A204.1 (cell line): ENCODE results near the gene OMP.

Source experiments
- FAIRE-seq: peaks from 2 replicates; lab custom pipeline; 2012; peaks lifted over from hg19 to GRCh38; lab: Jason Lieb, UNC

Gene OMP

GRCh38 chr11:77104727-77105126 lies 2.1 kb downstream of the OMP start:
- no peak for FAIRE-seq

DNA sequence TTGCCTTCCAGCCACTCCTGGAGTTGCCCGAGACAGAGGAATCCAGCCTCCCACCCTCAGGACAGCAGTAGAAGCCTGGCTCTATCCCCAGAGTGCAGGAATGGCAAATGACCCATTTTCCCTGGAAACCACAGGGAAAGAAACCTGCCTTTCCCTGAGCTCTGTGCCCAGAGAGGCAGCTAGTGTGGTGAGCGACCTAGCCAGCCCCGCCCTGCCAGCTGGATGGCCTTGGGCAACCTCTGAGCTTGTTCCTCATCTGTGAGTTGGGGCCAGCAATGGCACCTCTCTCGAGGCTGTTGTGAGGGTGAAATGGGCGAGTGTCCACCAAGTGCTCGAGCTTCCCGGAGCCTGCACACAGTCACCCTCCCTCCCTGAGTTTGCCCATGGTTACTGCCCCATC lies 3.7 kb downstream of the OMP start:
- FAIRE-seq, result no peak

- FAIRE-seq, result no peak
Measured at GRCh38 chr11:77106759-77107158, 4.1 kb downstream of the OMP start.

DNA sequence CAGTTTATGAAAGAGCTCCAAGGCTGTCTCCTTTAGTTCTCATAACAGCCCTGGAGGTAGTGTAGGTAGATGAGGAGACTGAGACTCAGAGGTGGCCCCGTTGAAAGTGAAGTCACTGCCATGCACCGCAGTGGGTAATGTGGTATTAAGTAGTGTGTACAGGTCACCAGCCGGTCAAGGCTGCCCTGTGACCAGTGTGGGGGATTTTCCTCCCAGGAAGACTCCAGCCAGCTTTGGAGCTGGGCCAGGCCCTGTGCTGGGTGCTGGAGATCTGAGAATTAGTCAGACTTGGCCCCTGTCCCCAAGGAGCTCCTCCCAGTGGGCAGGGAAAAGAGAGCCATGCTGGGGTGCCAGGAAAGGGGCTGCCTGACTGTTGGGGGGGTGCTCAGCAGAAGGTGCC lies 5.3 kb downstream of the OMP start:
- no peak for FAIRE-seq

DNA sequence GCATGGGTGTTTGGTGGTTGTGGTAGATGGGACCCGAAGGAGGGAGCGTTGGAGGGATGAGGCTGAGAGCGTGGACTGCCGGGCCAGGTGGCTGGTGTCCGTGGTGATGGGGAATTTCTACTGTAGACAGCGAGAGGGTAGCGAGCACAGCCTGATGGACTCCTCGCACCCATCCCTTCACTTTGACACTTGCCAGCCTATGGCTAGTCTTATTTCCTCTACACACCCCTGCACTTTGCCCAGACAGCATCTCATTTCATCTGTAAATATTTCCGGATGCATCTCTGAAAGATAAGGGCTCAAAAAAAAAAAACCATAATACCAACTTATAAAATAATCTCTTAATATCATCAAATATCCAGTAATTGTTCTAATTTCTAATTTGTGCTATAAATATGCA lies 5.8 kb downstream of the OMP start:
- no peak for FAIRE-seq

DNA sequence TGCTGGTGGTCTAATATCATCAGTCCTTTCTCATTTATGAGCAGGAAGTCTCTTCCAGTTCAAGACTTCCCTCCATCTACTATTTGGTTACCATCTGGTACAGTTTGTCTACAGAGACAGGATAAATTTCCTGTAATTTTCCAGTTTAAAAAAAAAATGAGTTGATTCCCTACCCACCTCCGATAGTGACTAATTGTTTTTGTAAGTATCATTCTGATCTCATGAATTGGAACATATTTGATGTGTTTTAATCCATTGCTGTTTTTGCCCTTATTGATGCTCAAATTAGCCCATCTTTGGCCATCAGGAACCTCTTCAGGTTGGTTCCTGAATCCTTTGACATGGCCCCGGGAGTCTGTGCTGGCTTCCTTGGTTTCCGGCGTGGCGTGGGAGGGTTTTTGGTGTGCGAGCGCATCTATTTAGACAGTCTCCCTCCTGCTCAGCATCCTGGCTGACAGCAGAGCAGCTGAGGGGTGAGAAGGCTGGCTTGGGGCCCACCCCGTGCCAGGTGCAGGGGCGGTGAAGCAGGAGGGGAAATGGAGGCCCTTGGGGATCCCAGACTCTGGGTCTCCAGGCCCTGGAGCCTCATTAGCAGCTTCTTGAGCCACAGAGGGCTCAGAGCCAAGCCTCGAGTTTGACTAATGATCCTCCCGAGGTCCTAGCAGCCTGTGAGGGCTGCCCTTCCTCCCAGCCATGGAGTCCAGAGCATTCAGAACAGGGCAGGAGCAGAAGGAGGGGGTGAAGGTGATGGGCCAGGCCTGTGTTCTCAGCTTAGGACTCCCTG lies 6.8 kb downstream of the OMP start:
- no peak for FAIRE-seq

GRCh38 chr11:77110836-77111235 lies 8.2 kb downstream of the OMP start:
- no peak for FAIRE-seq

- no peak for FAIRE-seq
Measured at GRCh38 chr11:77111277-77111676, 8.6 kb downstream of the OMP start.

- no peak for FAIRE-seq
Measured at GRCh38 chr11:77111946-77112345, 9.3 kb downstream of the OMP start.

GRCh38 chr11:77112641-77113381 lies 10.2 kb downstream of the OMP start:
- FAIRE-seq, result no peak

GRCh38 chr11:77113382-77114088 lies 10.9 kb downstream of the OMP start:
- FAIRE-seq, result no peak

DNA sequence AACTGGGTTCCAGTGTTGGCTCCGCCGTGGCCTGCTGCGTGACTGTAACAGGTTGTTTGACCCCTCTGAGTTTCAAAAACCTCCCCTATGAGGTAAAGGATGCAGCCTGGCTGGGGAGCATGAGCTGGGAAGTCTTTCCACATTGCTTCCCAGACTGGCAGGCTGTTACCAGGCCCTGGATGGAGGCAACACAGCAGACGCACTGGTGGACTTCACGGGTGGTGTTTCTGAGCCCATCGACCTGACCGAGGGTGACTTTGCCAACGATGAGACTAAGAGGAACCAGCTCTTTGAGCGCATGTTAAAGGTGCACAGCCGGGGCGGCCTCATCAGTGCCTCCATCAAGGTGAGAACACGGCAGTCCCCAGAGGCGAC lies 11.4 kb downstream of the OMP start:
- no peak for FAIRE-seq

GRCh38 chr11:77115181-77115611 lies 12.6 kb downstream of the OMP start:
- no peak for FAIRE-seq

- FAIRE-seq, result no peak
Measured at GRCh38 chr11:77115956-77116355, 13.3 kb downstream of the OMP start.

GRCh38 chr11:77117492-77117891 lies 14.9 kb downstream of the OMP start:
- FAIRE-seq, result no peak

DNA sequence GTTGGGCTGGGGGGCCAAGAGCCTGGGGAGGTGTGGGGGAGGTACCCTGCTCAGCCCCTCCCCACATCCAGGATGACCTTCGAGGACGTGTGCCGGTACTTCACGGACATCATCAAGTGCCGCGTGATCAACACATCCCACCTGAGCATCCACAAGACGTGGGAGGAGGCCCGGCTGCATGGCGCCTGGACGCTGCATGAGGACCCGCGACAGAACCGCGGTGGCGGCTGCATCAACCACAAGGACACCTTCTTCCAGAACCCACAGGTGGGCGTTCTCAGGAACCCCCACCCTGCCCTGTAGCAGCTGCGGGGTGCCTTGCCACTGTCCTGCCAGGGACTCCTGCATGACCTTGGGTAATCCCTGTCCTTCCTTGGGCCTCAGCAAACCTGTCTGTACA lies 15.4 kb downstream of the OMP start:
- FAIRE-seq, result no peak

GRCh38 chr11:77118971-77119370 lies 16.3 kb downstream of the OMP start:
- no peak for FAIRE-seq

GRCh38 chr11:77119531-77119936 lies 16.9 kb downstream of the OMP start:
- FAIRE-seq, result no peak

- FAIRE-seq, result no peak
Measured at GRCh38 chr11:77120571-77120970, 17.9 kb downstream of the OMP start.

GRCh38 chr11:77121096-77121640 lies 18.5 kb downstream of the OMP start:
- no peak for FAIRE-seq

DNA sequence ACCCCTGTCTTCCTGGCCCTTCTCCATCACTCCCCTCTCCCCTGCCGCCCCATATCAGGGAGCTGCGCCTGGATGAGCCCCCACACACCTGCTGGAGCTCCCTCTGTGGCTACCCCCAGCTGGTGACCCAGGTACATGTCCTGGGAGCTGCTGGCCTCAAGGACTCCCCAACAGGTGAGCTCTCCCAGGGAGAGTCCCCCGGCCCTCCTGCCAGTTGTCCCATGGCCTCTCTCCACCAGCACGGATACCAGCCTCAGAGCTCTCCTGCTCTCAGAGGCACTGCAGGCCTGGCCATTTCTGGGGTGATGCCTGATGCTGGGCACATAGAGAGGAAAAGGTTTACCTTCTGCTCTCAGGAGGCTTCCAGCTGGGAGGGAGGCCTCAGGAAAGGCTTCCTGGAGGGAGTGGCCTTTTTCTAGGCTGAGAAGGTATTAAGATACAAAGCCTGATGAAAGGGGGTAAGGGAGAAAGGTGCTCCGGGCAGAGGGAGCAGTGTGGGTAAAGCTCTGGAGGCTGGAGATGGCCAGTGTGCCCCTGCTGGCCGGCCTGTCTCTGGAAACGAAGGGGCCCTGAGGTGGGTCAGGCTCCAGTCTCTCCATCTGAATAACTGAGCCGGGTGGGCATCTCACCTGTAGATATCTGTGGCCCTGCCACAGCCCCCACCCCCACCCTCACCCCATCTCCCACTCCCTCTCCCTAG lies 19.4 kb downstream of the OMP start:
- no peak for FAIRE-seq

DNA sequence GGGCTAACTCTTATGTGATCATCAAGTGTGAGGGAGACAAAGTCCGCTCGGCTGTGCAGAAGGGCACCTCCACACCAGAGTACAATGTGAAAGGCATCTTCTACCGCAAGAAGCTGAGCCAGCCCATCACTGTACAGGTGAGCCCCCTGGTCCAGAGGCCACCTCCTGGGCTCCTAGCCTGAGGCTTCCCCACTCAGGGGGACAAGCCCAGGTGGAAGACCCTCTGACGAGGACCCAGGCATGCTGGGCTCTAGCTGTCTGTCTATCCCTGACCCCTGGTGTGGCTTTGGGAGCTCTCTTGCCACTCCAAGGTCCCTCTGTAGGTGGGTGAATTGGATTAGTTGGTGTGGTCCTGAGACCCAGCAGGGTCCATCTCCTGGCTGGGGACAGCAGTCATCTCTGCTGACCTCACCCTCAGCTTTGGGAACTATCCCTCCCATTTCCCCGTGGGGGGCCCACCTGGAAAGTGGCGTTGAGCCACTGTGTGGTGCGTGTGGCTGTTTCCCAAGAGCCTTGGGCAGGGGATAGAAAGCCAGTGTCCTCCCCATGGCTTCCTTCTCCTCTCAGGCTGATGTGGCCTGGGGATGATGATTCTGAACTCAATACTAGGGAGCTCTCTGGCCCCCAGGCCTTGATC lies 20.1 kb downstream of the OMP start:
- no peak for FAIRE-seq
